ENCODE results near the gene SFPQ.

- no peak for TF ChIP-seq GATA3 (IDR thresholded peaks at IDR 0.05; ENCODE audit: low read depth, low read length)
- TF ChIP-seq GATA2 (IDR thresholded peaks at IDR 0.05; ENCODE audit: low read depth, low read length): no peak
Measured at GRCh38 chr1:35186239-35186638, 6.7 kb downstream of the SFPQ start.
